OCI-LY7 (cell line): Measurements from ENCODE around the gene GADL1. TPM values are rescaled to one million over a fixed set of nuclear protein-coding genes. Genes with fewer than 3 reads are reported as not detected.

Experiments
- BruUV-seq: library from RNA; stranded (reverse); fragments of 400-500 nt; replicated peaks from 2 replicates; lab custom pipeline; 2021; lab: Mats Ljungman, UMichigan
- CTCF ChIA-PET: fragments of 300-600 bp; sonication (Branson Sonifier 250); formaldehyde crosslinking; loops from one replicate; lab custom pipeline; 2022; ENCODE audit warnings: antibody characterized with exemption; ENCODE audit not compliant: unreplicated experiment; lab: Charles Lee
- POLR2A ChIA-PET: fragments of 300-600 bp; sonication (Branson Sonifier 250); formaldehyde crosslinking; loops from one replicate; lab custom pipeline; 2022; ENCODE audit warnings: antibody characterized with exemption; lab: Charles Lee
- DNase-seq: peaks from one replicate; pipeline ENCODE4 v3.0.0-alpha.2; 2015; ENCODE audit warnings: low spot score
- H2AFZ ChIP-seq: fragments of 200-600 bp; sonication (generic), shearing (Covaris generic); 2 replicates; pipeline ENCODE4 v1.6.1; 2014; ENCODE audit warnings: mild to moderate bottlenecking, antibody characterized with exemption, low read length, moderate library complexity
- H3K27ac ChIP-seq: fragments of 200-600 bp; sonication (generic); 2 replicates; pipeline ENCODE4 v1.5.1; 2014; ENCODE audit warnings: mixed run types, low read depth, mild to moderate bottlenecking, moderate library complexity, low read length, inconsistent platforms; ENCODE audit not compliant: poor library complexity, severe bottlenecking
- H3K36me3 ChIP-seq: fragments of 200-600 bp; sonication (generic); 2 replicates; pipeline ENCODE4 v1.6.1; 2014; ENCODE audit warnings: mild to moderate bottlenecking, antibody characterized with exemption, low read length, moderate library complexity, mixed read lengths; ENCODE audit not compliant: insufficient read depth
- H3K4me1 ChIP-seq: fragments of 200-600 bp; sonication (generic); 2 replicates; pipeline ENCODE4 v1.5.1; 2014; ENCODE audit warnings: mild to moderate bottlenecking, low read length; ENCODE audit not compliant: insufficient read depth, poor library complexity, severe bottlenecking
- H3K4me2 ChIP-seq: fragments of 200-600 bp; sonication (generic); 2 replicates; pipeline ENCODE4 v1.6.1; 2014; ENCODE audit warnings: mild to moderate bottlenecking, low read length
- H3K4me3 ChIP-seq: fragments of 200-600 bp; sonication (generic); 2 replicates; pipeline ENCODE4 v1.5.1; 2014; ENCODE audit warnings: mild to moderate bottlenecking, low read depth, low read length; ENCODE audit not compliant: poor library complexity, severe bottlenecking
- H3K79me2 ChIP-seq: fragments of 200-600 bp; sonication (generic); 2 replicates; pipeline ENCODE4 v1.6.1; 2016; ENCODE audit warnings: low read depth, mild to moderate bottlenecking, low read length, moderate library complexity, mixed read lengths; ENCODE audit not compliant: insufficient read depth
- H3K9me2 ChIP-seq: fragments of 200-600 bp; sonication (generic); 2 replicates; pipeline ENCODE4 v1.6.1; 2016; ENCODE audit warnings: mild to moderate bottlenecking, low read length, mixed read lengths; ENCODE audit not compliant: insufficient read depth
- H3K9me3 ChIP-seq: fragments of 200-600 bp; sonication (generic); 2 replicates; pipeline ENCODE4 v1.6.1; 2014; ENCODE audit warnings: mild to moderate bottlenecking, mixed run types, low read length, mixed read lengths
- H4K20me1 ChIP-seq: fragments of 200-600 bp; sonication (generic); 2 replicates; pipeline ENCODE4 v1.6.1; 2014; ENCODE audit warnings: mild to moderate bottlenecking, antibody characterized with exemption, low read length, moderate library complexity, mixed read lengths; ENCODE audit not compliant: insufficient read depth
- CTCF ChIP-seq: fragments of 200-600 bp; sonication (generic); conservative IDR thresholded peaks from 2 replicates; pipeline ENCODE4 v1.5.1; 2014; ENCODE audit warnings: mild to moderate bottlenecking, antibody characterized with exemption, low read length, moderate library complexity, mixed read lengths
- EZH2phosphoT487 ChIP-seq: fragments of 200-600 bp; sonication (generic); IDR thresholded peaks from 2 replicates; pipeline ENCODE4 v1.6.1; 2018; ENCODE audit warnings: low read depth, borderline replicate concordance, mild to moderate bottlenecking, mixed run types, antibody characterized with exemption, low read length, moderate library complexity, mixed read lengths
- intact Hi-C: fragments of 100-400 bp; cut with micrococcal nuclease; formaldehyde crosslinking; loops from one replicate; pipeline ENCODE4 v1.10.0; 2022; ENCODE audit not compliant: unreplicated experiment
- total RNA-seq, 2 experiments: library from RNA; depleted of rRNA in 1 of 2; stranded (reverse); fragments of >200 nt in 1 of 2; shearing (Covaris generic) in 1 of 2; gene quantifications; 2 replicates each; pipeline ENCODE4 v1.2.3, GENCODE V29; 2014 to 2022

GADL1 gene
- total RNA-seq, 2 experiments from 2014 or later, result not detected

- Histone ChIP-seq H3K9me2 (no peaks in the 10 kb centered on the region), H3K4me2 (no peak overlapping the region), H3K4me1 (no peaks in the 10 kb centered on the region), H3K4me3 (no peak overlapping the region), H4K20me1 (no peaks in the 10 kb centered on the region), H3K36me3 (no peaks in the 10 kb centered on the region), H3K9me3 (no peaks in the 10 kb centered on the region), H2AFZ (no peak overlapping the region), H3K27ac (no peak overlapping the region), H3K79me2 (no peaks in the 10 kb centered on the region)
- intact Hi-C loops, result no loop called here
- TF ChIP-seq EZH2phosphoT487 (no peak), CTCF (no peak)
- ChIA-PET POLR2A (no interaction called here), CTCF (no interaction called here)
- DNase-seq, result no peak
- BruUV-seq, result no TSS peak
Observed at GRCh38 chr3:30832961-30833575, 61.4 kb downstream of the GADL1 start.

GRCh38 chr3:30827080-30827479, 67.4 kb downstream of the GADL1 start:
- no peaks in the 10 kb centered on the region for H3K36me3 ChIP-seq
- no peaks in the 10 kb centered on the region for H4K20me1 ChIP-seq
- no peak overlapping the region for H2AFZ ChIP-seq
- H3K4me3 ChIP-seq, result no peak overlapping the region
- H3K79me2 ChIP-seq, result no peaks in the 10 kb centered on the region
- no peaks in the 10 kb centered on the region for H3K9me2 ChIP-seq
- no peak overlapping the region for H3K4me2 ChIP-seq
- TF ChIP-seq CTCF, result no peak
- no peak for TF ChIP-seq EZH2phosphoT487
- BruUV-seq, result no TSS peak
- no peaks in the 10 kb centered on the region for H3K9me3 ChIP-seq
- no peak for DNase-seq
- intact Hi-C loops, result no loop called here
- H3K27ac ChIP-seq, result no peak overlapping the region
- ChIA-PET CTCF (no interaction called here), POLR2A (interaction anchor here (0.7 to 0.9 kb wide), 2 partner anchors 567 to 645 kb away, joined by 3 to 4 read pairs; no protein-coding TSS in a partner anchor)
- no peaks in the 10 kb centered on the region for H3K4me1 ChIP-seq

- H2AFZ ChIP-seq, result no peak overlapping the region
- no TSS peak for BruUV-seq
- H3K79me2 ChIP-seq, result no peaks in the 10 kb centered on the region
- no peaks in the 10 kb centered on the region for H3K4me1 ChIP-seq
- no peaks in the 10 kb centered on the region for H4K20me1 ChIP-seq
- no peak overlapping the region for H3K27ac ChIP-seq
- no peak overlapping the region for H3K4me2 ChIP-seq
- TF ChIP-seq EZH2phosphoT487, result no peak
- no peak for TF ChIP-seq CTCF
- H3K9me2 ChIP-seq, result no peaks in the 10 kb centered on the region
- CTCF ChIA-PET, result no interaction called here
- POLR2A ChIA-PET, result no interaction called here
- no peaks in the 10 kb centered on the region for H3K36me3 ChIP-seq
- no peaks in the 10 kb centered on the region for H3K9me3 ChIP-seq
- intact Hi-C loops, result no loop called here
- no peak overlapping the region for H3K4me3 ChIP-seq
- DNase-seq, result no peak
Observed at GRCh38 chr3:30826531-30826942, 67.9 kb downstream of the GADL1 start.
